ENCODE measurements around the gene CORIN.

Gene CORIN

GRCh38 chr4:47804598-47804997 is 33.3 kb downstream of the CORIN start:
- Histone ChIP-seq H3K27ac (ENCODE audit: extremely low read depth, low read depth, low read length) (no peak overlapping the region), H3K4me3 (ENCODE audit: low read depth, low read length) (no peak overlapping the region), H3K36me3 (ENCODE audit: control insufficient read depth in 2 of 2, insufficient read depth in 1 of 2, low read length in 2 of 2) (no peaks in the 10 kb centered on the region), H3K9me3 (ENCODE audit: control insufficient read depth, insufficient read depth, low read depth, low read length) (no peaks in the 10 kb centered on the region), H3K4me1 (ENCODE audit: control insufficient read depth, insufficient read depth, low read length) (no peaks in the 10 kb centered on the region)
- ChIA-PET CTCF (no interaction called here), POLR2A (no interaction called here)
- TF ChIP-seq KLF7 (tag by site-specific recombination; IDR thresholded peaks at IDR 0.05; ENCODE audit: borderline replicate concordance) = no peak
- TF ChIP-seq WT1 (tag by site-specific recombination; IDR thresholded peaks at IDR 0.05) = no peak
- no peak for TF ChIP-seq ZNF354C (tag by site-specific recombination; IDR thresholded peaks at IDR 0.05; ENCODE audit: borderline replicate concordance, low read depth)
- TF ChIP-seq ZBTB7A (tag by site-specific recombination; IDR thresholded peaks at IDR 0.05; ENCODE audit: low read depth) = no peak
- no peak for TF ChIP-seq ZNF658 (tag by site-specific recombination; IDR thresholded peaks at IDR 0.05)
- TF ChIP-seq ZNF184 (tag by site-specific recombination; IDR thresholded peaks at IDR 0.05) = no peak
- no peak for TF ChIP-seq EGR2 (tag by site-specific recombination; IDR thresholded peaks at IDR 0.05; ENCODE audit: low read depth)
- TF ChIP-seq ZNF138 (tag by site-specific recombination; IDR thresholded peaks at IDR 0.05; ENCODE audit: borderline replicate concordance) = no peak
- no peak for TF ChIP-seq ZNF48 (tag by site-specific recombination; IDR thresholded peaks at IDR 0.05)
- TF ChIP-seq ZNF510 (tag by site-specific recombination; IDR thresholded peaks at IDR 0.05; ENCODE audit: insufficient replicate concordance) = no peak
- no peak for TF ChIP-seq FEZF1 (tag by site-specific recombination; IDR thresholded peaks at IDR 0.05)
- TF ChIP-seq GLIS2 (tag by site-specific recombination; IDR thresholded peaks at IDR 0.05) = no peak
- TF ChIP-seq ZNF324 (tag by site-specific recombination; IDR thresholded peaks at IDR 0.05) = no peak
- no peak for TF ChIP-seq SP2 (tag by site-specific recombination; IDR thresholded peaks at IDR 0.05)
- no peak for TF ChIP-seq ZNF10 (tag by site-specific recombination; IDR thresholded peaks at IDR 0.05)
- TF ChIP-seq ZNF548 (tag by site-specific recombination; IDR thresholded peaks at IDR 0.05) = no peak
- no peak for TF ChIP-seq ZFP37 (tag by site-specific recombination; IDR thresholded peaks at IDR 0.05)
- TF ChIP-seq ZNF26 (tag by site-specific recombination; IDR thresholded peaks at IDR 0.05) = no peak
- TF ChIP-seq SP3 (tag by site-specific recombination; IDR thresholded peaks at IDR 0.05) = no peak

GRCh38 chr4:47801481-47802002 is 36.3 kb downstream of the CORIN start:
- Histone ChIP-seq H3K27ac (ENCODE audit: extremely low read depth, low read depth, low read length) (no peak overlapping the region), H3K9me3 (ENCODE audit: control insufficient read depth, insufficient read depth, low read depth, low read length) (no peaks in the 10 kb centered on the region), H3K4me1 (ENCODE audit: control insufficient read depth, insufficient read depth, low read length) (no peaks in the 10 kb centered on the region), H3K4me3 (ENCODE audit: low read depth, low read length) (no peak overlapping the region), H3K36me3 (ENCODE audit: control insufficient read depth in 2 of 2, insufficient read depth in 1 of 2, low read length in 2 of 2) (no peaks in the 10 kb centered on the region)
- ChIA-PET POLR2A (no interaction called here), CTCF (no interaction called here)
- no peak for TF ChIP-seq ZNF521 (tag by site-specific recombination; IDR thresholded peaks at IDR 0.05)
- no peak for TF ChIP-seq ZNF529 (tag by site-specific recombination; IDR thresholded peaks at IDR 0.05; ENCODE audit: insufficient replicate concordance)
- no peak for TF ChIP-seq HOXD13 (CRISPR knock-in tag; IDR thresholded peaks at IDR 0.05; ENCODE audit: borderline replicate concordance)
- no peak for TF ChIP-seq ZNF658 (tag by site-specific recombination; IDR thresholded peaks at IDR 0.05)
- TF ChIP-seq ZNF837 (tag by site-specific recombination; IDR thresholded peaks at IDR 0.05) = no peak
- TF ChIP-seq ZNF664 (tag by site-specific recombination; IDR thresholded peaks at IDR 0.05) = no peak
- no peak for TF ChIP-seq ZNF624 (tag by site-specific recombination; IDR thresholded peaks at IDR 0.05)
- no peak for TF ChIP-seq ZNF600 (tag by site-specific recombination; IDR thresholded peaks at IDR 0.05)
- no peak for TF ChIP-seq ZFP69B (tag by site-specific recombination; IDR thresholded peaks at IDR 0.05)
- TF ChIP-seq ZNF677 (tag by site-specific recombination; IDR thresholded peaks at IDR 0.05) = no peak
- no peak for TF ChIP-seq ZNF132 (tag by site-specific recombination; IDR thresholded peaks at IDR 0.05; ENCODE audit: borderline replicate concordance)
- no peak for TF ChIP-seq ZSCAN4 (tag by site-specific recombination; IDR thresholded peaks at IDR 0.05)
